GM18907 (cell line): ENCODE data around the gene TMPRSS4.

ENCODE experiments used
- ATAC-seq: cut with Tn5 transposase; IDR thresholded peaks from one replicate; pipeline ENCODE4 v1.9.1; 2021; ENCODE audit warnings: mild to moderate bottlenecking, moderate library complexity; ENCODE audit not compliant: unreplicated experiment

The TMPRSS4 gene

GRCh38 chr11:118074785-118075184, 2.1 kb upstream of the TMPRSS4 start:
- no peak for ATAC-seq

GRCh38 chr11:118078911-118079411, 2.1 kb downstream of the TMPRSS4 start:
- ATAC-seq: no peak

GRCh38 chr11:118079491-118079890, 2.6 kb downstream of the TMPRSS4 start:
- no peak for ATAC-seq

- ATAC-seq: no peak
Measured at GRCh38 chr11:118080296-118080695, 3.4 kb downstream of the TMPRSS4 start.

- no peak for ATAC-seq
Measured at GRCh38 chr11:118081241-118081958, 4.5 kb downstream of the TMPRSS4 start.

GRCh38 chr11:118082880-118083552, 6.1 kb downstream of the TMPRSS4 start:
- no peak for ATAC-seq

GRCh38 chr11:118084247-118084646, 7.4 kb downstream of the TMPRSS4 start:
- ATAC-seq: no peak

- no peak for ATAC-seq
Measured at GRCh38 chr11:118084656-118085055, 7.8 kb downstream of the TMPRSS4 start.

GRCh38 chr11:118086913-118087768, 10.3 kb downstream of the TMPRSS4 start, which contains the start of gene SMIM35:
Gene SMIM35, minus strand, starts transcription at chr11:118086963. Its CDS starts 206 bp downstream, at chr11:118086757.
- no peak for ATAC-seq

GRCh38 chr11:118087931-118088330, 11.1 kb downstream of the TMPRSS4 start:
- no peak for ATAC-seq

GRCh38 chr11:118088531-118088930, 11.7 kb downstream of the TMPRSS4 start:
- no peak for ATAC-seq

- no peak for ATAC-seq
Measured at GRCh38 chr11:118090545-118091162, 13.8 kb downstream of the TMPRSS4 start.

GRCh38 chr11:118091690-118092089, 14.8 kb downstream of the TMPRSS4 start:
- no peak for ATAC-seq

- ATAC-seq: no peak
Measured at GRCh38 chr11:118092907-118093571, 16.2 kb downstream of the TMPRSS4 start.

- ATAC-seq: no peak
Measured at GRCh38 chr11:118095493-118095892, 18.6 kb downstream of the TMPRSS4 start.

GRCh38 chr11:118095967-118096367, 19.1 kb downstream of the TMPRSS4 start:
- no peak for ATAC-seq

- ATAC-seq: no peak
Measured at GRCh38 chr11:118098996-118099837, 22.3 kb downstream of the TMPRSS4 start.

- ATAC-seq: no peak
Measured at GRCh38 chr11:118099838-118100556, 23.1 kb downstream of the TMPRSS4 start.
